ENCODE data around the gene NOTCH2. TPM values are rescaled to one million over a fixed set of nuclear protein-coding genes. Genes with fewer than 3 reads are reported as not detected.
A peak's percentile ranks its signal among the peaks of the same experiment; 100 is the strongest.

The NOTCH2 gene
- total and polyA plus RNA-seq, 10 of the 15 experiments (the other 5 are each of a cell fraction or from before 2014, with no cell fraction given): 0.02 to 2.0 (median 0.62) TPM; not detected in 1

DNA sequence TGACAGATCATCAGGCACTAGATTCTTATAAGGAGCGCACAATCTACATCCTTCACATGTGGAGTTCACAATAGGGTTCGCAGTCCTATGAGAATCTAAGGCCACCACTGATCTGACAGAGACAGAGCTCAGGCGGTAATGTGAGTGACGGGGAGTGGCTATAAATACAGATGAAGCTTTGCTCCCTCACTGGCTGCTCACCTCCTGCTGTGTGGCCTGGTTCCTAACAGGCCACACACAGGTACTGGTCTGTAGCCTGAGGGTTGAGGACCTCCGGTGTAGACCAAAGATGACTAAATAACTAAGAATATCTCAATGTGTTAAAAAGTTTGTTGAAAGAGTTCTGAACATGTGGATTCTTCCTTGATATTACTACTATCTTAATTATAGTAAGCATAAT is 117.0 kb downstream of the NOTCH2 start:
- DNase-seq (ENCODE audit: low read depth, low spot score) (no peak), FAIRE-seq (no peak), ATAC-seq (no peak)
- no peak overlapping the region for H3K4me2 ChIP-seq (ENCODE audit: control insufficient read depth, insufficient read depth)
- TF ChIP-seq NFYA (IDR thresholded peaks at IDR 0.05; ENCODE audit: borderline replicate concordance, low read depth, low read length): no peak
- SMC1A ChIA-PET (ENCODE audit: uncharacterized antibody, unreplicated experiment): interaction anchor here (0.5 kb wide), 1 partner anchor 204 kb away, joined by 3 read pairs; no protein-coding TSS in a partner anchor
- WGBS (ENCODE audit: insufficient coverage, insufficient replicate concordance, low lambda C conversion rate, missing lambda C conversion rate): 97% methylated on average over 5 of the region's 5 CpGs
- CTCF ChIA-PET: no interaction called here
- H4K20me1 ChIP-seq (ENCODE audit: control insufficient read depth, insufficient read depth): no peaks in the 10 kb centered on the region
- no peak overlapping the region for H2AFZ ChIP-seq (ENCODE audit: control insufficient read depth, low read depth, low read length)
- no peaks in the 10 kb centered on the region; the same call in 1 of the 2 replicates for H3K4me1 ChIP-seq (ENCODE audit: control insufficient read depth, insufficient read depth, low read length)
- no peaks in the 10 kb centered on the region for H3K9me3 ChIP-seq (replicated peaks; ENCODE audit: control insufficient read depth, insufficient read depth, low read length)
- no peaks in the 10 kb centered on the region for H3K36me3 ChIP-seq (ENCODE audit: control insufficient read depth in 2 of 2, insufficient read depth in 2 of 2, low read length in 1 of 2)
- H3K27ac ChIP-seq (ENCODE audit: control insufficient read depth, insufficient read depth): no peak overlapping the region
- no TSS peak for BruUV-seq (replicated peaks)
- POLR2A ChIA-PET: no interaction called here
- in situ Hi-C loops (cut with MboI) (no loop called here), intact Hi-C loops (cut with micrococcal nuclease; ENCODE audit: unreplicated experiment) (no loop called here)
- H3K9ac ChIP-seq (ENCODE audit: control insufficient read depth, insufficient read depth, low read length): no peak overlapping the region
- H3K79me2 ChIP-seq (ENCODE audit: control insufficient read depth, insufficient read depth, low read length): no peaks in the 10 kb centered on the region
- RAD21 ChIA-PET (ENCODE audit: unreplicated experiment): interaction anchor here (0.7 kb wide), 1 partner anchor 11 kb away, joined by 3 read pairs; no protein-coding TSS in a partner anchor
- no peak overlapping the region for H3K4me3 ChIP-seq
- no peaks in the 10 kb centered on the region for H3K27me3 ChIP-seq (replicated peaks in 1 of 2; ENCODE audit: control insufficient read depth in 2 of 2, insufficient read depth in 2 of 2, low read length in 1 of 2)

DNA sequence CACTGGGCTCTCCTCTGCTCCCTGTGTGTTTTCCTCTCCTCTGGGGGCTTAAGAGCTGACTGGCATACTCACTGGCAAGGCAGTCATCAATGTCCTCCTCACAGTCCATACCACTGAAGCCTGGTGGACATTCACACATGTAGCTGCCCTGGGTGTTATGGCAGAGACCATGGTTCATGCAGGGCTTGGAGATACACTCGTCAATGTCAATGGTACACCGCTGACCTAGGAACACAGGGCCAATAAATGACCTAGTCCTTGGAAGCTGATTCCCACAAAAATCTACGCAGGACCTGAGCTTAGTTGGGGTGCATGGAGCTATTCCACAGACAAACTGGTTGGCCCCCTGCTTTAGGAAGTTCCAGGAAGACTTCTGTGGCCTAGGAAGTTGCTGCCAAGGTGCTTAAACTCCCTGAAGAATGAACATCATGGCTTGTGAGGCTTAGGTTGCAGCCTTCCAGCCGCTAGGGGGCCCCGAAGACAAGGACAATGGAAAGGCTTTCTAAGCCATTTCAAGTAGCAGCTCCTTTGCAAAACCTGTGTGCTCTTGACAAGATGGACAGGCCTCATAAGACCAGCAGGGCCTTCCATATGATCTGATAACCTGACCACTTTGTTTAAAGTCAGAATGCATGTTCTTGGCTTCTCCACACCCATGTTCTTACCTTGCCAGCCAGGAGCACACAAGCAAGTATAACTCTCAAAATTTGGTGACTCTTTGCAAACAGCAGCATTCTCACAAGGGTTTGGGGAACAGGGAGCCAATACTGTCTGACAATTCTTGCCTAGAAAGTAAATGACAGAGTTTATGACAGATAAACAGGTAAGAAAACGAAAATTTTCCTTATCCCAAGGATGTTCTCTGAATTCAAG is 120.9 kb downstream of the NOTCH2 start:
- no TSS peak for BruUV-seq (replicated peaks)
- intact Hi-C loops (cut with micrococcal nuclease; ENCODE audit: unreplicated experiment): no loop called here
- SMC1A ChIA-PET (ENCODE audit: uncharacterized antibody, unreplicated experiment): interaction anchor here (0.8 to 1.3 kb wide), 3 partner anchors 20 to 227 kb away, joined by 3 read pairs; no protein-coding TSS in a partner anchor

More for the DNA sequence above, 120.9 kb downstream of the NOTCH2 start:
- peak; percentile 15 for DNase-seq (ENCODE audit: low read depth, low spot score)
- Histone ChIP-seq H4K20me1 (ENCODE audit: control insufficient read depth, insufficient read depth) (no peaks in the 10 kb centered on the region), H3K4me3 (no peak overlapping the region), H3K9ac (ENCODE audit: control insufficient read depth, insufficient read depth, low read length) (no peak overlapping the region), H3K27ac (ENCODE audit: control insufficient read depth, insufficient read depth) (no peak overlapping the region), H2AFZ (ENCODE audit: control insufficient read depth, low read depth, low read length) (no peak overlapping the region), H3K9me3 (replicated peaks; ENCODE audit: control insufficient read depth, insufficient read depth, low read length) (no peaks in the 10 kb centered on the region), H3K79me2 (ENCODE audit: control insufficient read depth, insufficient read depth, low read length) (no peaks in the 10 kb centered on the region), H3K27me3 (replicated peaks in 1 of 2; ENCODE audit: control insufficient read depth in 2 of 2, insufficient read depth in 2 of 2, low read length in 1 of 2) (no peaks in the 10 kb centered on the region), H3K4me2 (ENCODE audit: control insufficient read depth, insufficient read depth) (no peak overlapping the region), H3K4me1 (ENCODE audit: control insufficient read depth, insufficient read depth, low read length) (no peaks in the 10 kb centered on the region), H3K36me3 (ENCODE audit: control insufficient read depth in 2 of 2, insufficient read depth in 2 of 2, low read length in 1 of 2) (no peaks in the 10 kb centered on the region)
- TF ChIP-seq, protein P1, sequence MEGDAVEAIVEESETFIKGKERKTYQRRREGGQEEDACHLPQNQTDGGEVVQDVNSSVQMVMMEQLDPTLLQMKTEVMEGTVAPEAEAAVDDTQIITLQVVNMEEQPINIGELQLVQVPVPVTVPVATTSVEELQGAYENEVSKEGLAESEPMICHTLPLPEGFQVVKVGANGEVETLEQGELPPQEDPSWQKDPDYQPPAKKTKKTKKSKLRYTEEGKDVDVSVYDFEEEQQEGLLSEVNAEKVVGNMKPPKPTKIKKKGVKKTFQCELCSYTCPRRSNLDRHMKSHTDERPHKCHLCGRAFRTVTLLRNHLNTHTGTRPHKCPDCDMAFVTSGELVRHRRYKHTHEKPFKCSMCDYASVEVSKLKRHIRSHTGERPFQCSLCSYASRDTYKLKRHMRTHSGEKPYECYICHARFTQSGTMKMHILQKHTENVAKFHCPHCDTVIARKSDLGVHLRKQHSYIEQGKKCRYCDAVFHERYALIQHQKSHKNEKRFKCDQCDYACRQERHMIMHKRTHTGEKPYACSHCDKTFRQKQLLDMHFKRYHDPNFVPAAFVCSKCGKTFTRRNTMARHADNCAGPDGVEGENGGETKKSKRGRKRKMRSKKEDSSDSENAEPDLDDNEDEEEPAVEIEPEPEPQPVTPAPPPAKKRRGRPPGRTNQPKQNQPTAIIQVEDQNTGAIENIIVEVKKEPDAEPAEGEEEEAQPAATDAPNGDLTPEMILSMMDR (IDR thresholded peaks at IDR 0.05 in 2 of 3, conservative IDR thresholded peaks at IDR 0.05 in 1 of 3; ENCODE audit: control insufficient read depth in 2 of 3, extremely low read depth in 1 of 3, insufficient read depth in 1 of 3, low read depth in 3 of 3, low read length in 3 of 3): peak; percentile 92 to 95 (median 93); a peak in 5 of 6 replicates
- TF ChIP-seq, protein P2, sequence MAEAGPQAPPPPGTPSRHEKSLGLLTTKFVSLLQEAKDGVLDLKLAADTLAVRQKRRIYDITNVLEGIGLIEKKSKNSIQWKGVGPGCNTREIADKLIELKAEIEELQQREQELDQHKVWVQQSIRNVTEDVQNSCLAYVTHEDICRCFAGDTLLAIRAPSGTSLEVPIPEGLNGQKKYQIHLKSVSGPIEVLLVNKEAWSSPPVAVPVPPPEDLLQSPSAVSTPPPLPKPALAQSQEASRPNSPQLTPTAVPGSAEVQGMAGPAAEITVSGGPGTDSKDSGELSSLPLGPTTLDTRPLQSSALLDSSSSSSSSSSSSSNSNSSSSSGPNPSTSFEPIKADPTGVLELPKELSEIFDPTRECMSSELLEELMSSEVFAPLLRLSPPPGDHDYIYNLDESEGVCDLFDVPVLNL (IDR thresholded peaks at IDR 0.05; ENCODE audit: low read depth, low read length): no peak
- TF ChIP-seq MYB (IDR thresholded peaks at IDR 0.05; ENCODE audit: borderline replicate concordance, low read depth, low read length) (no peak), ZNF207 (IDR thresholded peaks at IDR 0.05; ENCODE audit: borderline replicate concordance) (0 out of 2 replicates have a peak, but pooled peaks have one; percentile 30), RAD21 (IDR thresholded peaks at IDR 0.05; ENCODE audit: insufficient read depth, low read depth, low read length) (peak; percentile 92), YY1 (IDR thresholded peaks at IDR 0.05; ENCODE audit: low read depth, low read length) (peak; percentile 78), SMC3 (IDR thresholded peaks at IDR 0.05; ENCODE audit: borderline replicate concordance, low read length) (peak; percentile 89)
- peak; percentile 97 for ATAC-seq
- ChIA-PET RAD21 (ENCODE audit: unreplicated experiment) (interaction anchor here (1.6 kb wide), 1 partner anchor 15 kb away, joined by 3 read pairs; no protein-coding TSS in a partner anchor), CTCF (interaction anchor here (0.8 to 3.8 kb wide), 12 partner anchors 8 to 140 kb away, joined by 3 to 24 read pairs (median 4); no protein-coding TSS in a partner anchor), POLR2A (no interaction called here)
- 37% methylated on average over 6 of the region's 6 CpGs for WGBS (ENCODE audit: insufficient coverage, insufficient replicate concordance, low lambda C conversion rate, missing lambda C conversion rate)
- in situ Hi-C loops (cut with MboI): no loop called here
- FAIRE-seq: peak; percentile 91

All from GM12878 (cell line).